NT2/D1 (cell line): ENCODE measurements around the gene AARS2.

Source experiments
- DNase-seq: peaks from one replicate; pipeline ENCODE4 v3.0.0-alpha.2; 2011; ENCODE audit warnings: low read depth, low spot score
- H3K27me3 ChIP-seq: 2 replicates; pipeline ENCODE4 v1.6.0; 2011; ENCODE audit warnings: mild to moderate bottlenecking; ENCODE audit not compliant: insufficient read length, insufficient read depth
- H3K36me3 ChIP-seq: 2 replicates; pipeline ENCODE4 v1.6.1; 2011; ENCODE audit warnings: mild to moderate bottlenecking, low read length, mixed read lengths; ENCODE audit not compliant: insufficient read depth, insufficient read length
- H3K4me1 ChIP-seq: 2 replicates; pipeline ENCODE4 v1.5.1; 2011; ENCODE audit not compliant: insufficient read depth, insufficient read length
- H3K4me3 ChIP-seq: 2 replicates; pipeline ENCODE4 v1.5.1; 2011; ENCODE audit warnings: low read depth; ENCODE audit not compliant: insufficient read length
- H3K9ac ChIP-seq: 2 replicates; pipeline ENCODE4 v1.6.0; 2011; ENCODE audit warnings: low read depth; ENCODE audit not compliant: insufficient read length
- H3K9me3 ChIP-seq: 2 replicates; pipeline ENCODE4 v1.5.1; 2011; ENCODE audit warnings: mild to moderate bottlenecking, low read length; ENCODE audit not compliant: insufficient read depth
- SUZ12 ChIP-seq: IDR thresholded peaks from 2 replicates; pipeline ENCODE4 v1.6.1; 2011; ENCODE audit not compliant: insufficient read length, insufficient read depth; ENCODE audit errors: extremely low read depth
- YY1 ChIP-seq: IDR thresholded peaks from 2 replicates; pipeline ENCODE4 v1.6.1; 2011; ENCODE audit not compliant: insufficient read length, insufficient read depth
- ZNF274 ChIP-seq: IDR thresholded peaks from 2 replicates; pipeline ENCODE4 v1.6.1; 2011; ENCODE audit warnings: mild to moderate bottlenecking, low read depth, low read length

The AARS2 gene

DNA sequence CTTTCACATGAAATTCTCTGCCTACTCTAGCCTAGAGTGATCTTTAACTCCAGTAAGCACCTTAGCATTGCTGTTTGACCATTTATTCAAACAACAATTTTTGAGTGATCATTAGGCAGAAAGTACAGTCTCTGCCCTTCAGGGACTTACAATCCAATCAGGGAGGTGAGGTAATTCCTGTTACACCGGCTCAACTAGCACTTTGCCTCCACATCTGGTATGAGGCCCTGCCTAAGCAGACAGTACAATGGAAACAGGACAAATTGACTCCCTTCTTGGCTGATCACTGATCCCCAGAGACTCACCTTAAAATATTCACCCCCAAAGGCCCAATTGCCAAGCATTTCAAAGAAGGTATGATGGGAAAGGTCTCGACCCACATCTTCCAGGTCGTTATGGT, 1.4 kb downstream of the AARS2 start:
- H3K36me3 ChIP-seq, result peaks cover 53% of the 10 kb centered on the region
- H3K4me1 ChIP-seq, result peaks cover 2% of the 10 kb centered on the region
- TF ChIP-seq SUZ12, result no peak
- no peak for DNase-seq
- H3K9me3 ChIP-seq, result no peaks in the 10 kb centered on the region
- peak overlapping the region; percentile 82 for H3K4me3 ChIP-seq
- no peaks in the 10 kb centered on the region for H3K27me3 ChIP-seq
- peak overlapping the region; percentile 92 for H3K9ac ChIP-seq

DNA sequence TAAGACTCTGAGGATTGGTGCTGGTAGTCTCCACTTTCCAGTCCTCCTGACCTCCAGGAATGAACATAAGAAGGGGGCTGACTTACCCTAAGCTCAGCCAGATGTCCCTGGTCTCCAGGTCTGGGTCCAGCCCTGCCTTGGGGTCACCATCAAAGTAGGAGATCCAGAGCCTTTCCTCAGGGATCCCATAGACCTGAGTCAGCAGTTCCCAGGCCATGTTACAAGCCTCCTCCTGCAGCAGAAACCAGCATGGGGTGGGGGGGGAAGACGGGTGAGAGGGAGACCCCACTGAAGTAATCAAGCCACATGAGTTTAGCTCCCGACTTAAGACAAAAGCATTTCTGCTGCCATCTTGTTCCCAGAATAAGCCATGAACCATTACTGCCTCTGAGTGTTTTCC, 1.8 kb downstream of the AARS2 start:
- Histone ChIP-seq H3K4me3 (no peak overlapping the region), H3K9me3 (no peaks in the 10 kb centered on the region), H3K36me3 (peaks cover 58% of the 10 kb centered on the region), H3K27me3 (no peaks in the 10 kb centered on the region), H3K9ac (no peak overlapping the region), H3K4me1 (no peaks in the 10 kb centered on the region)
- DNase-seq, result no peak
- TF ChIP-seq YY1 (no peak), SUZ12 (no peak)

DNA sequence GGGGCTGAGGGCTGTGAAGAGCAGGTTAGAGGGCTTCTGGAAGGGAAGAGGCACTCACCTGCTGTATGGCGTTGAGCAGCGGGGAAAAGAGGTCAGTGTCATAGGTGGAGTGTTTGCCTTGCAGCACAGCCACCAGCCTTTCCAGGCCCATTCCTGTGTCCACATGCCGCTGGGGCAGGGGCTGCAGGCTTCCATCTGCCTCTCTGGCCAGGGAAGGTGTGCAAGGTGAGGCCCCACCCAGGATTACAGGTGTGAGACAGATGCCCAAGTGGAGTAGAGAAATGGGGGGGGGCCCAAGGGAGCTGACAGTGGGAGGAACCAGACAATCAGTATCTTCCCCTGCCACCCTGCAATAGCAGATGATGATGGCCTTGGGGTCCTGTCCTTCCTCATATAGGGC, 2.9 kb downstream of the AARS2 start:
- Histone ChIP-seq H3K27me3 (no peaks in the 10 kb centered on the region), H3K4me3 (no peak overlapping the region), H3K9ac (no peak overlapping the region), H3K9me3 (no peaks in the 10 kb centered on the region), H3K4me1 (no peaks in the 10 kb centered on the region), H3K36me3 (peaks cover 68% of the 10 kb centered on the region)
- no peak for DNase-seq
- TF ChIP-seq SUZ12 (no peak), ZNF274 (no peak)

DNA sequence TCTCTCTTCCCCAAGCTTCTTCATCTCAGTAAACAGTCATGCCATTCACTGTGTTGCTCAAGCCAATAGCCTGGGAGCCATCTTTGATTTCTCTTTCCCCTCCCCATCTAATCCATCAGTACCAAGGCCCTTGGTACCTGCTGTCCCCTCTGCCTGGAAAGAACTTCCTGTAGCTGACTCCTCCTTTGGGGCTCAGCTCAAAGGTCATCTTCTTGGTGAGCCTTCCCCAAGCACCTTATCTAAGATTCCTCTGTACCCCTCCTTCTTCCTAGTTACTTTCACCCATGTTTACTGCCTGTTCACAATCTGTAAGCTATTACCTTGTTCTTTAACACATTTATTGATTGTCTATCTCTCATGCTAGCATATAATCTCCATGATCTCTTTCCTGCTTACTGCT, 3.5 kb downstream of the AARS2 start:
- Histone ChIP-seq H3K36me3 (peaks cover 74% of the 10 kb centered on the region), H3K4me1 (no peaks in the 10 kb centered on the region), H3K9ac (no peak overlapping the region), H3K4me3 (no peak overlapping the region), H3K9me3 (no peaks in the 10 kb centered on the region), H3K27me3 (no peaks in the 10 kb centered on the region)
- no peak for DNase-seq
- no peak for TF ChIP-seq YY1
- no peak for TF ChIP-seq SUZ12
- no peak for TF ChIP-seq ZNF274

DNA sequence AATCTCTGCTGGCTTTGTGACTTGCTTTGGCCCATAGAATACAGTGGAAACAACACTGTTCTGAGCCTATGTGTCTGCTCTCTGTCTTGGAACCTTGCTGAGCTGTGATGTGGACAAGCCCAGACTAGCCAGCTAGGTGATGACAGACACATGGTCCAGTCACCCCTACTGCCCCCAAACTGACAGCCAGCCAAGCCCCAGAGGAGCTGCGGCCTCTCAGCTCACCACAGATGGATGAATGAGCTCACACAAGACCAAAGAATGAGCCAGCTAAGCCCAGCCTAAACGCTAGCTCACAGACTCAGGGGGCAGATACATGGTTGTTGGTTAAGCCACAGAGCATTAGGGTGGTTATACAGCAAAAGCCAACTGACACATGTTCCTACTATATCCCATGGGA, 4.1 kb downstream of the AARS2 start:
- Histone ChIP-seq H3K36me3 (peaks cover 80% of the 10 kb centered on the region), H3K9ac (no peak overlapping the region), H3K4me1 (peaks cover 1% of the 10 kb centered on the region), H3K9me3 (no peaks in the 10 kb centered on the region), H3K4me3 (no peak overlapping the region), H3K27me3 (no peaks in the 10 kb centered on the region)
- no peak for DNase-seq
- TF ChIP-seq SUZ12, result no peak
- no peak for TF ChIP-seq ZNF274

DNA sequence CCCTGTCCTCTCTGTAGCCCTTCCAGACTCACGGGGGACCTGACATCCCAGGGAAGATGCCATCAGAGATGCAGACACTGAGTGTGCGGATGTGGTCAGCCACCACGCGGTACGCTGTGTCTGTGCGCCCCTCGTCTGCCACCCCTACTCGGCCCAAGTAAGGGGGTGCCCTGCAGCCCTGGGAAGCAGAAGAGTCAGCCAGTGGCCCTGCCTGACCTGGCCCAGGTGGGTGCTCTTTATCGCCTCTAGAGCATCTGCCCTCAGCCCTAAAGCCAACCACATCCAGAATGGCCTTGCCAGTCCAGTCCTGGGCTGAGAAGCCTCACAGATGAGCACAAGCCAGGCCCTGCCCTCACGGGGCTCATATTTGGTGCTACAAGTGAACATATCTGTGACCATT, 5.9 kb downstream of the AARS2 start:
- no peaks in the 10 kb centered on the region for H3K9me3 ChIP-seq
- no peak for DNase-seq
- no peak for TF ChIP-seq YY1
- no peak for TF ChIP-seq SUZ12
- TF ChIP-seq ZNF274, result no peak
- no peak overlapping the region for H3K9ac ChIP-seq
- peaks cover 97% of the 10 kb centered on the region for H3K36me3 ChIP-seq
- H3K27me3 ChIP-seq, result no peaks in the 10 kb centered on the region
- H3K4me1 ChIP-seq, result peaks cover 3% of the 10 kb centered on the region
- no peak overlapping the region for H3K4me3 ChIP-seq

DNA sequence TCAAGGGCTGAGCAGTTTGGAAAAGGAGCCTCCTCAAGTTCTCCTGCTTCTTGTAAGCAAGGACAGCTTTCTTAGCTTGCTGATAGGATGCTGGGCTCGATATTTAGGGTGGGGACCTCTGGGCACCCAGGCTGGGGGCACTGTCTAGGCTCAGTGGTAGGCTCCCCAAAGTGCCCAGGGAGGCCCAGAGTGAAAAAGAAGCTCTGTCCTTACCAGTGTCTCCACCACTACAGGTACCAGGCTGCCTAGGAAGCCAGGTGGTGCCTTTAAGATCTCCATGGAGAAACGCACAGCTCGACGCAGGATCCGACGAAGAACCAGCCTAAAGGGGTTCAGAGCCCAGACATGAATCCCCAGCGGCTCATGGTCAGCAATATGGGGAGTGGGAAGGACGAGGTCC, 6.4 kb downstream of the AARS2 start:
- Histone ChIP-seq H3K9me3 (no peaks in the 10 kb centered on the region), H3K9ac (no peak overlapping the region), H3K4me1 (peaks cover 3% of the 10 kb centered on the region), H3K27me3 (no peaks in the 10 kb centered on the region), H3K36me3 (peaks cover 97% of the 10 kb centered on the region), H3K4me3 (no peak overlapping the region)
- no peak for DNase-seq
- TF ChIP-seq ZNF274 (no peak), SUZ12 (no peak), YY1 (no peak)

DNA sequence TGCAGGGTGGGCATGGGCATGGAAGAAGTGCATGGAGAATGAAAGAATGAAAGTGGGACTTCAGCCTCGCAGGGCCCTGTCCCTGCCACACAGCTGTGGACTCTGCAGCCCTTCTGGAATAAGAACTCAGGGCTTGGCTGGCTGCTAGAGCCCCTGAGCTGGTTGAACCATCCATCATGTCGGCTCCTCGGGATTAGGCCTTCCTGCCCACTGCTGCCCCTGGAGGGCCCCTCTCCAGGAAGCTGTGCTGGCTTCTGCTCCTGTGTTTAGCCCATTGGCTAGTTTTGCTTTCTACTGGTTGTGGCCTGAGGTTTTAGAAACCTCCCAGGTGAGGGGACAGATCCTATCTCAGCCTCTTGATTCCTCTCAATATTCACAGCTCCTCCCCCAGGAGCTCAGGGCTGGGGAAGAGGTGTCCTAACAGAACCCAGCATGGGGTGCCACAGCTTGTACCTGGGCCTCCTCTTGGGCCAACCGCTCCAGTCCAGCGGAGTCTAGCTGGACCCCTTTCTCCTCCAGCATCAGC, 7.9 kb downstream of the AARS2 start:
- Histone ChIP-seq H3K4me1 (peaks cover 3% of the 10 kb centered on the region), H3K36me3 (peaks cover 96% of the 10 kb centered on the region), H3K4me3 (no peak overlapping the region), H3K9me3 (no peaks in the 10 kb centered on the region), H3K27me3 (no peaks in the 10 kb centered on the region), H3K9ac (no peak overlapping the region)
- TF ChIP-seq YY1, result no peak
- no peak for TF ChIP-seq SUZ12
- TF ChIP-seq ZNF274, result no peak
- DNase-seq, result no peak
